Measurements from ENCODE around the gene MRPS16. TPM values are rescaled to one million over a fixed set of nuclear protein-coding genes. Genes with fewer than 3 reads are reported as not detected.

The MRPS16 gene
- total and polyA plus RNA-seq, 2 of the 13 experiments (the other 11 are each of a cell fraction or from before 2014, with no cell fraction given) = 70.1 to 135 TPM

- TF ChIP-seq TFDP2 (CRISPR knock-in tag; IDR thresholded peaks at IDR 0.05) = peak; percentile 95
- no peak for TF ChIP-seq MAFF (IDR thresholded peaks at IDR 0.05; ENCODE audit: low read depth, low read length)
- TF ChIP-seq BCL3 (CRISPR knock-in tag; IDR thresholded peaks at IDR 0.05) = peak; percentile 29; the same call in 1 of the 2 replicates
- TF ChIP-seq FOXK2 (IDR thresholded peaks at IDR 0.05) = peak; percentile 27; the same call in 1 of the 2 replicates
- no peak for TF ChIP-seq ZBTB40 (IDR thresholded peaks at IDR 0.05)
- peak; percentile 36 for TF ChIP-seq ZBTB40 (CRISPR knock-in tag; IDR thresholded peaks at IDR 0.05)
- TF ChIP-seq ZNF572 (CRISPR knock-in tag; IDR thresholded peaks at IDR 0.05) = peak; percentile 97; the same call in 1 of the 2 replicates
- TF ChIP-seq DNMT3B (CRISPR knock-in tag; conservative IDR thresholded peaks at IDR 0.05) = peak; percentile 88; the same call in 1 of the 2 replicates
- peak; percentile 89 for TF ChIP-seq POGZ (CRISPR knock-in tag; IDR thresholded peaks at IDR 0.05)
- TF ChIP-seq ZNF770 (CRISPR knock-in tag; IDR thresholded peaks at IDR 0.05) = peak; percentile 46; the same call in 1 of the 2 replicates
- no peak for TF ChIP-seq RFX5 (IDR thresholded peaks at IDR 0.05; ENCODE audit: low read depth, low read length)
- peak; percentile 87; the same call in 1 of the 2 replicates for TF ChIP-seq ZNF430 (CRISPR knock-in tag; IDR thresholded peaks at IDR 0.05)
- peak; percentile 95 for TF ChIP-seq ZNF414 (CRISPR knock-in tag; IDR thresholded peaks at IDR 0.05)
- TF ChIP-seq ZNF343 (CRISPR knock-in tag; IDR thresholded peaks at IDR 0.05) = no peak; the same call in 1 of the 2 replicates
Measured at GRCh38 chr10:73252445-73253224, at the start of gene MRPS16 (continued).
